UCSD-AML1 (cell line): Measurements from ENCODE around the gene AHI1.

ENCODE experiments used
- DNase-seq: peaks from one replicate; lab custom pipeline; 2025; ENCODE audit not compliant: unreplicated experiment; lab: John Stamatoyannopoulos, UW

AHI1 gene

DNA sequence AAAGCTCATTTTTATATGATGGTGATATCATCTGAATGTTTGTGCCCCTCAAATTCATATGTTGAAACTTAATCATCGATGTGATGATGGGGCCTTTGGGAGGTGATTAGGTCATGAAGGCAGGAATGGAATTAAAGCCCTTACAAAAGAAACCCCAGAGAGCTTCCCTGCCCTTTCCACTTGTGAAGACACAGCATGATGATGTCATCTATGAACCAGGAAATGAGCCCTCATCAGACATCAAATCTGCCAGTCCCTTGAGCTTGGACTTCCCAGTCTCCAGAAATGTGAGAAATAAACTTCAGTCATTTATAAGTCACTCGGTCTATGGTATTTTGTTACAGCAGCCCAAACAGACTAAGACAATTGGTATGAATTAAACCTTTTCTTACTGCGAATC, 163.4 kb downstream of the AHI1 start:
- DNase-seq: no peak

DNA sequence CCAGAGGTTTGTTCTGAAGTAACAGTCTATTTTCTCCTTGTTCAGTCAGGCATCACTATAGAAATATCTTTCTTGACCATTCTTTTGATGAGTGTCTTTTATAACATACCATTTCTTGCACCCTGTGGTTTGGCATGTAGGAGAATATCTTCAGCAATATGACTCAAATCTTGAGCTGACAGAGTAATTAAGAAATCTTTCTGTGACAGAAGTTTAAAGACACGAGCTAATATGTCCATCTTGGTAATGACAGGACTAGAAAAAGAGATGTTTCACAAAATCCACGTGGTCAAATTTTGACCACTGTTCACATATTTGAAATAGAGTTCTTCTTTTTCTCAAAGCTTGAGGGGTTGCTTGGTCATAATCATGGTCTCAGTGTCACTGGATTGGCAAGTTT, 166.5 kb downstream of the AHI1 start:
- DNase-seq: no peak

DNA sequence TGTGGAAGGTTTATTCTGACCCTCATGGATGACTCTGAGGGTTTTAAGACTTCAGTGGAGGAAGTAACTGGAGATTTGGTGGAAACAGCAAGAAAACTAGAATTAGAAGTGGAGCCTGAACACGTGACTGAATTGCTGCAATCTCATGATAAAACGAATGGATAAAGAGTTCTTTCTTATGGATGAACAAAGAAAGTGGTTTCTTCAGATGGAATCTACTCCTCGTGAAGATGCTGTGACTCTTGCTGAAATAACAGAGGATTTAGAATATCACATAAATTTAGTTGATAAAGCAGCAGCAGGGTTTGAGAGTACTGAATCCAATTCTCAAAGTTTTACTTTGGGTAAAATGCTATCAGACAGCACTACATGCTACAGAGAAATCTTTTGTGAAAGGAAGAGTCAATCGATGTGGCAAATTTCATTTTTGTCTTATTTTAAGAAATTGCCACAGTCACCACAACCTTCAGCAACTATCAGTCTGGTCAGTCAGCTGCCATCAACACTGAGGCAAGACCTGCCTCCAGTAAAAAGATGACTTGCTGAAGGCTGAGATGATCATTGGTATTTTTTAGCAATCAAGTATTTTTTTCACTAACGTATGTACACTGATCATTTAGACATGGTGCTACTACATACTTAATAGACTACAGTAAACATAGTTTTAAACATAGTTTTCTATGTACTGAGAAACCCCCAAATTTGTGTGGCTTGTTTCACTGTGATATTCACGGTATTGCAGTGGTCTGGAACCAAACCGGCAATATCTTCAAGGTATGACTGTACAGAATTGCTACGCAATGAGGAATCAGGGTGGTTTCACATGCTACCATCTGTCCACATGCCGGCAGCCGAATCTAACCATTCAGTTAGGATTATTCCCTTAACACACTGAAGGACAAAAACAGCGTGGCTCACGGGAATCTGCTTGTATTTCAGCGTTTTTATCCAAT, 167.4 kb downstream of the AHI1 start:
- DNase-seq: no peak

DNA sequence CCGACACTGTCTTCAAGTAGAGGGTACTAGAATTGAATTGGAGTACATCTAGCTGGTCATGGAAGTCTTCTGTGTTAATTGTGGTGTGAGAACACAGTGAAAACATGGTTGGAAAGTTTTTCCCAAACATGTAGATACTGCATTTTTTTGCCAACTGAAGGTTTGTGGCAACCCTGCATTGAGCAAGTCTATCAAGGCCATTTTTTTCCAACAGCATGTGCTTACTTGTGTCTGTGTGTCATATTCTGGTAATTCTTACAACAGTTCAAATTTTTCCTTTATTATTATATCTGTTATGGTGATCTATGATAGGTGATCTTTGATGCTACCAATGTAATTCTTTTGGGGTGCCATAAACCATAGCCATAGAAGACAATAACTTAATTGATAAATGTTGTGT, 169.4 kb downstream of the AHI1 start:
- DNase-seq: no peak

DNA sequence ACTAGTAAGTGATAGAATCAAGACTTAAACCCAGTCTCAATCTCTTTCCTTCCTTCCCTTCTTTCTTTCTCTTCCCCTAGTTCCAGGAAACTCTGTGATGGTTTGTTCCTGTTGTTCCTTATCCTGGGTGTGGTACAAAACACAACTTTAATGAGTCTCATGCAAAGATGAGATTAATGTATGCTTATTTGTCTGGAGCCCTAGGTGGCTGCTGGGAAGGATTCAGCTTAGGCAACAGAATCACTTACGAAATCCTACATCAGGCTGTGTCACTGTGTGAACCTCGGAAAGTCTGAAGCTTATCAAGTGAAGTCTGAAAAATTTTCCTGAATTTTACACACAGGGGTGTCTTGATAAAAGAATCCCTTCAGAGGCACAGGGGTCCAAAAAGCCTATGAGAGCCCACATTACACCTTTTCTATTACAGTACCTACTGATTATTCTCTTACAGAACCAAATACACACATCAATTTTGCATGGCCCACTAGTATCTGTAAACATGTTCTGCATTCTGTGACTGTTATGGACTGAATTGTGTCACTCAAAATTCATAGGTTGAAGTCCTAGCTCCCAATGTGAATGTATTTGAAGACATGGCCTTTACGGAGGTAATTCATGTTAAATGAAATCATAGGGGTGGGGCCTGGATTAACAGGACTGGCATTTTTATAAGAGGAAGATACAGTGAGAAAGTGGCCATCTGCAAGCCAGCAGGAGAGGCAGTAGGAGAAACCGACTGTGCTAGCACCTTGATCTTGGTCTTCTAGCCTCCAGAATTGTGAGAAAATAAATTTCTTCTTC, 171.7 kb downstream of the AHI1 start:
- no peak for DNase-seq

DNA sequence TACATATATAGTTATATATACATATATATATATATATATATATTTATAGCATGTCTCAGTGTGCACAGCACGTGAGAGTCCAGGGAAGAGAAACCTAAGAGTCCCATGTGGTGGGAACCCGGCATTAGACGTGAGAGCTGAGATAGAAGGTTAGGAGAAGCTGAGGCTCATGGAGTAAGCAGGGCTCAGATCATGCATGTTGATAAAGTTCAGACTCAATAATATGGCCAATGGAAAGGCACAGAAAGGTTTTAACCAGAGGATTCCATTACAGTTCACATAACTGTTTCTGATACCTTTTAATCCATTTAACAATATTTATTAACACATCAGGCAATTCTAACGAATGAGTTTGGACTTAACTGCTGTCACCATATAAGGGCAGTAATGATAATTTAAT, 173.0 kb downstream of the AHI1 start:
- no peak for DNase-seq

DNA sequence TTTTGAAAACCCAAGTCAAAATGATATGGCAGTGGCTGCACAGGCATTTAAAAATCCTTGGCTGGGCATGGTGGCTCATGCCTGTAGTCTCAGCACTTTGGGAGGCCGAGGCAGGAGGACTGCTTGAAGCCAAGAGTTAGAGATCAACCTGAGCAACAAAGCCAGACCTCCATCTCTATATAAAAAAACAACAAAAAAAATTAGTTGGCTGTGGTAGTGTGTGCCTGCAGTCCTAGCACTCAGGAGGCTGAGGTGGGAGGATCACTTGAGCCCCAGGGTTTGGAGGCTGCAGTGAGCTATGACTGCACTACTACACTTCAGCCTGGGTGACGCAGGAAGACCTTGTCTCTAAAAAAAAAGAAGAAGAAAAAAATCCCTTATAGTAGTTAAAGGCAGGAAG, 173.6 kb downstream of the AHI1 start:
- DNase-seq: no peak

DNA sequence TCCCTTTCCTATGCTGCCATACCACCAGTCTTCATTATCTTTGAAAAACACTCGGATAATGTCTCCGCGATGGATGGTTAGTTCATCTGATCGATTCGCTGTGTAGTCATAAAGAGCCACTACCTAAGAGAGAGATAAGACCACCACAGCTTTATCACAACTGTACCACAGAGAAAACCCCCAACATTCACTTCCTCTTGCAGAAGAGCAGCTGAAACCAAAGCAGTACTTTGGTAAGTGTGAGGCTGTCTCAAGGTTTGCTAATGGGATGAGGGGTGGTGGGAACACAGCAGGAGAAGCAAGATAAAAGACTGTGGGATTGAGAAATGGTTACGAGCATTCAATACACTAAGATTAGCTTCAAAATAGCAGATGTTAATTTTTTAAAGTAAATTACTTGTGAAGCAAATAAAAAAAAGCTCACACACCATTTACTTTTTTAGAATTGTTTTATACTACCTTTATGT, 174.3 kb downstream of the AHI1 start:
- peak; percentile 29 for DNase-seq

DNA sequence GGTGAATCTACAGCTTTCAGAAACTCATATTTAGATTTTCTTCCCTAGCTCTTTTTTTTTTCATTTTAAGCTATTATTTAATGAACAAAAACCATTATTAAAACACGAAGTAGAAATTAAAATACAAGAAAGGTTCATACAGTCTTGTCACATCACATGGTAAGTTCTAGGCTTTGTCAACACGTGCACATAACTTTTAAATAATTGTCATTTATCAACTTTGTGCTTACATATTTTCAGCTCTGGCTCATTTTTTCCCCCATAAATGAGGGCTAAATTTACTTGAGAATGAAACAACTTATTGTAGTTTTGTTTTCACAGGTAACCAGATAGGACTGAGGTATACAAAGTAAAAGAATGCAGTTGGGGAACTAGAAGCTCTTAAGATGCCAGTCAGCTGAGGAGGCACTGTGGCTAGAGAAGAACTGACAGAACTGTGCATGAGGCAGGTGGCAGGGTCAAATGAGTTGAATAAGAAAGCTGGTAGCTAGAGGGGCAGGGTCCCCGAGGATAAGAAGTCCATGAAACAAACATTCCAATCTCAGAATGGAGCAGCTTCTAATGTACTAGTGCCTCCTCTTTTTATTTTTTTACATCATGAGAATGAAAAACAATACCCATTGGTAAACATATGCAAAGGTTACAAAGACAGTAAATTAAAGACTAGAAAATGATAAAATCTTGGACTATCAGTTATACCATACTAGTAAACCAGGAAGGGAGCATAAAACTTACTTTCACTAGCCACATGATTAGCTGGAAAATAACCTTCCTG, 174.9 kb downstream of the AHI1 start:
- peak; percentile 21 for DNase-seq

DNA sequence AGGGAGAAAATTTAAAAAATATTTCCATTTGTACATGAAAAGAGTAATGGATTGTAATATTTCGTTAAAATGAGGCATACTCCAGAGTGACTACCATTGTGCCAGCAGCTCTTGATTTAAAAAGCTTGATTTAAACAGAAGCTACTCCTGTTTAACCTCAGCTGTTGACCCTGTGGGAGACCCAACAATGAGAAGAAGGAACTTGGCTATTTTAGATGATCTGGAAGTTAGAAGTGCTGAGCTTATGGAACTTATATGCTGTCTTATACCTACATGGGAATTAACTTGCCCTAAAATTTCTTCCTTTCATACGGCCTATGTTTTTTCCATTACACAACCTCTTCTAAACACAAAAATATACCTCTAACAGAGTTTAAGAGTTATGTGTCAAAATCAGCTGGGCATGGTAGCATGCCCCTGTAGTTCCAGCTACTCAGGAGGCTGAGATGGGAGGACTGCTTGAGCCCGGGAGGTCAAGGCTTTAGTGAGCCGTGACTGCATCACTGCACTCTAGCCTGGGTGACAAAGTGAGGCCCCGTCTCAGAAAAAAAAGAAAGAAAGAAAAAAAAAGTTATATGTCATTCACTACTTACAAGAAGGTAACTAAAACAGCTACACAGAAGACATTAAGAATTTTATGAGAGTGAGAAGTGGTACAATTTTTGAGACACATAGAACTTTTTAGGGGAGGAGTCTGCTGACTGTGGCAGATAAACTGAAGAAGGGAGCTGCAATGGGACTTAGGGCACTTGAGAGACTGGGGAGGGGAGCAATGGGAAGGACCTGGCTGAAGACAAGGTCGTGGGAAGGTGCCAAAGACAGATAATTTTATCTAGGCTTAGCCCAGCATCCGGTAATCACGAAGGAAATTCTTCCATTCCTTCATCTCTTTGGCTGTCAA, 176.6 kb downstream of the AHI1 start:
- DNase-seq: no peak

DNA sequence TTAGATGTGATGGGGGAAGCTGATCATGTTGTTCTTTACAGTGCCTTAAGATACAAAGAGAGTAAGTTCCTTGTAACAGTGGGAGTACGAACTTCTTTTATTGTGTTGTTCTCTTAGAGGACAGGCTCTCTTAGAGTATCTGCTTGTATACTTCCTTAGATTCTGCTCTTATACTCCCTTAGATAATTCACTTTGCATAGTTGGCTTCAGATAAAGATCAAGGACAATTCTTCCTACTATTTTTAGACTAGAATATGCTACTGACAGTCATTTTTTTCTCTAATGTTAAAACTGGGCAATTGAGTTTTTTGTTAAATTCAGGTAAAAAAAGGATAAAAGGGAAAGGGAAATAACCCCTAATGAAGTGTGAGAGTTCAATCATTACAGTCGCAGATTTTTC, 177.7 kb downstream of the AHI1 start:
- DNase-seq: no peak

DNA sequence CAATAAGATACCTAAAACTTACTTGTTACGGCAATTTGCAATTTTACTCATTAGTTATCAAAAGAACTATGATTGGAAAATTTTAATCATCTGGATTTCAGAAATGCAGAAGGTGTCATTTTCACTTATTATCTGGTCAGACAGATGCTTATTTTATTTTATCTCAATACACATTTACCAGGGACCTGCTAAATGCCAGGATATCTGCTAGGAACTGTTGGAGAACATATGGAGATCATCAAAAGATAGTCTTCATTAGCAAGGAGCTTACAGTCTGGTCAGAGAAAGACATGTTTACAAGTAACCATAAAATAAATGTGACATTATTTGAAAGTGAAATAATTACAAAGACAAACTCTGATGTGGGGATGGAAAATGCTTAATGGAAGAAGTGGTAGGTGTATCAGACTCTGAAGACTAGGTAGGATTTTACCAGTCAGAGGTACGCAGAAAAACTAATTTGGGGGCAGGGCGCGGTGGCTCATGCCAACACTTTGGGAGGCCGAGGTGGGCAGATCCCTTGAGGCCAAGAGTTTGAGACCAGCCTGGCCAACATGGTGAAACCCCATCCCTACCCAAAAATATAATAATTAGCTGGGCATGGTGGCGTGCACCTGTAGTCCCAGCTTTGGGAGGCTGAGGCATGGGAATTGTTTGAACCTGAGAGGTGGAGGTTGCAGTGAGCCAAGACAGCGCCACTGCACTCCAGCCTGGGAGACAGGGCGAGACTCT, 178.6 kb downstream of the AHI1 start:
- DNase-seq: no peak

DNA sequence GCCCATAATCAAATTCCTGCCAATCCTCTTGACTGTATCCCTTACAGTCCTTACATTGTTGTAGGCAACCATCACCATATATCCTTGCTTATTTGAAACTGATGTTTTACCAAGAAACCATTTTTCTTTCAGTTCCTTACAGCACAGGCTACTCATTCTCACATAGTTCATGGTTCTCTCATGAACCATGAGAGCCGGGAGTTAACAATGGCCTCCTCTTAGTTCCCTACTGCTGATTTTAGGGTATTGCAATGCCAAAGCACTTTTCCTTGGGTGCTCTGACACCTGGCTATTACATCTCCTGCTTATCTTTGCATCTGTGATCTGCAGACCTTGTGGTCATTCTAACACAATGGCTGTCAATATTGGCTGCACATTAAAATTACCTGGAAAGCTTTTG, 183.0 kb downstream of the AHI1 start:
- no peak for DNase-seq

DNA sequence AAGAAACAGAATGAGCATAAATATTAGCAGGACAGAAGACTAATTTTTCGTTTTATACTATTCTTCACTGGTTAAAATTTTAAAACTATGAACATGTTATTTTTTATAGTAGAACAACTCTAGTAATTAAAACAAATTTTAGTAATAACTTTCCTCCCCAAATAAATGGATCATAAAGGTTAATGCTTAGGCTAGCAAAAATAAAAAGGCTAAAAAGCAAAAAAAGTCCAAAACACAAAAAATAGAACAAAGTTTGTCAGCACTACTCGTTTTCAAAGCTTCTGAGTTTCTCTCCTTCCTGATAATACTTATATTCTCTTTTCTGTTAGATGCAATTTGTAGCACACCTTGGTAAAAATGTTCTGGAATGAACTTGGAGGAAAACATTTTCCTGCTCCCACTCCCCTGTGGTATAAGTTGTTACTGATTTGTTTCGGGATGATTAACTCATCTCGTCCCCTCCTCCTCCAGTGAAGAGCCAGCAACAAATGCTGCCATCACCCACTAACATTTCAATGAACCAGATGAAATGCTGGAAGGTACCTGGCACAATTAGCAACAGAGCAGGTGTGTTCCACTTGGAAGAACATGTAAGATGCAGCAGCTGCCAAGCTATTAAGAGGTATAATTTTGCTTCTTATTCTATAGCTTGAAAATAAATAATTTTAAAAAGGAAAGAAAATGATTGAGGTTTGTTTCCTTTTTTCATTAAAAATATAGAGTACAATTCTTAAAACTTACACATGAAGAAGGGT, 185.9 kb downstream of the AHI1 start:
- DNase-seq: no peak

DNA sequence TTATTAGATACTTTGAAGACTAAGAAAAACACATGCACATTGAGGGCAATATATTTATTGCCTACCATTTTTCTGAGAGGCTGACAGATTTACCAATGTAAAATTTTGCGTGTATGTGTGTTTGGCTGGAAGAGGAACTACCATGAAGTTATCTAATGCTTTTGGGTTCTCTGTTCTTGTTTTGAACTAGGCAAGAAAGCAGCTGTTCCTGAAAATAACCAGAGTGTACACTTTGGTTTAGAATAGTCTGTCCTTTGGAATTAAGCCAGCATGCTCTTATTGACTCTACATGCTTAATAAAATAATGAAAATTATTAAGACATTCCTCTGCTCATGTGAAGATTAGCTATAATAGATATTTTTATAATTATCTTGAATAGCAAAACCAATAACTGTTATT, 187.2 kb downstream of the AHI1 start:
- DNase-seq: no peak

DNA sequence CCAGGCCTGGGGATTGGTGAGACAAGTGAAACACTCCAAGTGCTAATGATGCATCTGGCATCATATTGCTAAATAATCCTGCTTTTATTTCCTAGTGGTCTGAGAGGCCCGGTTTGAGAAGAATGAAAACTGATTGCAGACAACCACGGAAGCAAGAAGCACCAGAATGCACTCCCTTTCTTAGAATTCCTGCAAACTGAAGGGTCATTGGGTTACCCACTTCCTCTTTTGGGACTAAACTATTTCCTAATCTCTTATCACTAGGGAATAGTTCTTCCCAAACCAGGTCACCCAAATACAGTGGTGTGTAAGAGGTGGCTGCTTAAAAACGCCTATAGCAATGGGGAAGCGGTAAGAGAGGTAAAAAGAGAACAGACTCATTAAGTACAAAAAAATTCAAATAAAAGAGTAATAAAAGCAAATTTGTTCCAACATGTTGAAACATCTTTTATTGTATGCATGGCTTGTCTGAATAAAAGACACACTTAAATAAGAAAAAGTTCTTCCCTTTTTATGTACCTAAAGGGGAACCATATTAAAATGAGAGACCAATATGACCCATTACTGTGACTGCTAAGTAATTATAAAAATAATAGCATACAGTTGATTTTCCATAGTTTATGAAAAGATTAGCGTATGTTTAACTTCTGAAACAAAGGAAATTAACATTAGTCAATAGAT, 190.7 kb downstream of the AHI1 start:
- DNase-seq: peak; percentile 18

DNA sequence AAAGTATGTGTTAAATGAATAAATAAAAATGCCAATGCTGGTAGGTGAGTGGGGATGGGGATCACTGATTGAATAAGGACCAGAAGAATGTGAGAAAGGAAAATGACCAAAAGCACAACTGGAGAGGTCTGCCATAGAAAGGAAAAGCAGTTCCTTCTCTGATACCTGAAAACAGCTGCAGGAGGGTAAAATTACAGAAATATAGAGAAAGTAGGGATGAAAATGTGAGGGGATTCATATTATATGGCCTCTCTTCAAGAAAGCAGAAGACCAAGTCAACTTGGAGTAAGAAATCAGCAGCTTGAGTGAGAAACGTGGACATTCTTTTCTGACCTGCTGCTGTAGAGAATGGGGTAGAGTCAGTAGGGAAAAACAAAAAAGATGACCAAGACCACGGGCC, 191.4 kb downstream of the AHI1 start:
- DNase-seq: no peak

DNA sequence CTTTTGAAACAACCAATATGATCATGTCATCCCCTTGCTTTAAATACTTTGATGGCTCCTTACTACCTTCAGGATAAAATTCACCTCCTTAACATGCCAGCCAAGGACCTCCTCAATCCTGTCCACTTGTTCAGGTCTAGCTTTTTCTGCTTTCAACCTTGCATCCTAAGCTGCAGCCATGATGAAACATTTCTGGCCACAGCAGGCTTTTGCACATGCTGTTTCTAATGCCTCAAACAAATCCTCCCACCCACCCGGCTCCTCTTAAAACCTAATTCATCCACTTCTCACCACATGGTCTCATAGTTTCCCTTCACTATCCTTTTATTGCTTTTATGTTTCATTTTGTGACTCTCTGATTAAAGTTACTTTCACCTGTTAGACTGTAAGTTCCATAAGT, 191.9 kb downstream of the AHI1 start:
- no peak for DNase-seq
